ENCODE data around the gene SRRM1.

Gene SRRM1

DNA sequence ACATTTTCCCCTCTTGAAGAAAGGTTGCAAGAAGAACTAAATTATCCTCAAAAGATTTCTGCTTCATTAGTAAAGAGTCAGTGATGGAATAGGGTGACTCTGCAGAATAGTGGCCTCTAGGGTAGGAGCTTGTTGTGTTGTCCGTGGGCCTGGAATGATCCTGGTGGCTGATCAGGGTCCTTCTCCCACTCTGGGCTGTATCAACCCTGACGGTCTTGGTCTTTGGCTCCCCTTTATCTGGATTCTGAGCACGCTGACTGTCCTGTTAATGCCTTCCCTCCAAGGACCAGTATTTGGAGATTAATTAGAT is 36.9 kb upstream of the SRRM1 start:
- DNase-seq (ENCODE audit: insufficient read length, low spot score) (no peak), FAIRE-seq (no peak)
- TF ChIP-seq CTCF (IDR thresholded peaks at IDR 0.05; ENCODE audit: insufficient read depth, missing control alignments) = no peak

DNA sequence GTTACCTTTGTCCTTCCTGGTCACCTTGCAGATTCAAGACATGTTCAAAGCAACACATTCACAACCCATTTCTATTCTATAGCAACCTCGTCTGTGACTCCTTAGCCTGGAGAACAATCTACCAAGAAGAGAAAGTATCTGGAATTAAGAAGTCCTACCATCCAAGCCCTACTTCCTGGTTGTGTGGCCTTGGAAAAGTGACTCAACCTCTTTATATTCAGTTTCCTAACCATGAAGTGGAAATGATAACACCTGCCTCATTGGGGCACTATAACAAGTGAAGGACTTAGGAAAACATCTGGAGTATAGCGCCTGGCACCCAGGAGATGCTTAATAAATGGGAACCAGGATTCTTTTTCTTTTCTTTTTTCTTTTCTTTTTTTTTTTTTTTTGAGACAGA is 36.5 kb upstream of the SRRM1 start:
- DNase-seq (ENCODE audit: insufficient read length, low spot score) = no peak
- TF ChIP-seq CTCF (IDR thresholded peaks at IDR 0.05; ENCODE audit: insufficient read depth, missing control alignments) = no peak
- FAIRE-seq = no peak

GRCh38 chr1:24609949-24610517 is 33.1 kb upstream of the SRRM1 start:
- DNase-seq (ENCODE audit: insufficient read length, low spot score) = no peak
- no peak for TF ChIP-seq CTCF (IDR thresholded peaks at IDR 0.05; ENCODE audit: insufficient read depth, missing control alignments)

DNA sequence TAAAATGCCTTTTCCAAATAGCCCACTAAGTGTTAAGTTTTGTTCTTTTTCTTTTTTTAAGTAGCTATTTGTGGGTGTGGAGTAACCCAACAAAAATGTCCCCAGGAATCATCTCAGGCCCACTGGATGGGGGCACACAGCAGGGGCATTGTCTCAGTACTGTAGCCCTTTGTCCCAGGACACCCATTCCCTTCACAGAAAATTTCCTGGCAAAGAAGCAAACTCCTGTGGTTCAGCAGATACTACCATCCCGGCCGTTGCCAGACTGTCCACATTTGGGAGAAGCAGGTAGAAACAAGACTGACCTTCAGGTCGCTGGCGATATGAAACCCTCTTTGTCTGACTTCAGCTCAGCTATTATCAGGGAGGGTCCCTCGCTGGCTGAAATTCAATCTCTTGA is 23.7 kb upstream of the SRRM1 start:
- FAIRE-seq = no peak

More at GRCh38 chr1:24609949-24610517, 33.1 kb upstream of the SRRM1 start:
- FAIRE-seq = no peak

GRCh38 chr1:24620678-24621077 is 22.4 kb upstream of the SRRM1 start:
- FAIRE-seq (no peak), DNase-seq (ENCODE audit: insufficient read length, low spot score) (no peak)
- TF ChIP-seq CTCF (IDR thresholded peaks at IDR 0.05; ENCODE audit: insufficient read depth, missing control alignments) = no peak

More for the DNA sequence above, 23.7 kb upstream of the SRRM1 start:
- no peak for TF ChIP-seq CTCF (IDR thresholded peaks at IDR 0.05; ENCODE audit: insufficient read depth, missing control alignments)
- no peak for DNase-seq (ENCODE audit: insufficient read length, low spot score)

DNA sequence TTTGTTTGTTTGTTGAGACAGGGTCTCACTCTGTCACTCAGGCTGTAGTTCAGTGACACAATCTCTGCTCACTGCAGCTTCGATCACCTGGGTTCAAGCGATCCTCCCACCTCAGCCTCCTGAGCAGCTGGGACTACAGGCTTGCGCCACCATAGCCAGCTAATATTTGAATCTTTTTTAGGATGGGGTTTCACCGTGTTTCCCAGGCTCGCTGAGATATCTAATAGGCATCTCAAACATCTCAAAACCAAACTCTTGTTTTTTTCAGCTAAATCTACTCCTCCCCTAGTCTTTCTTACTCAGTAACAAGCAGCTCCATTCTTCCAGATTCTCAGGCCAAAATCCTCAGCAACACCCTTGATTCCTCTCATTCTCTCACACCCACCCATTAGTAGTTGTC is 22.0 kb upstream of the SRRM1 start:
- no peak for DNase-seq (ENCODE audit: insufficient read length, low spot score)
- FAIRE-seq = no peak
- TF ChIP-seq CTCF (IDR thresholded peaks at IDR 0.05; ENCODE audit: insufficient read depth, missing control alignments) = no peak

DNA sequence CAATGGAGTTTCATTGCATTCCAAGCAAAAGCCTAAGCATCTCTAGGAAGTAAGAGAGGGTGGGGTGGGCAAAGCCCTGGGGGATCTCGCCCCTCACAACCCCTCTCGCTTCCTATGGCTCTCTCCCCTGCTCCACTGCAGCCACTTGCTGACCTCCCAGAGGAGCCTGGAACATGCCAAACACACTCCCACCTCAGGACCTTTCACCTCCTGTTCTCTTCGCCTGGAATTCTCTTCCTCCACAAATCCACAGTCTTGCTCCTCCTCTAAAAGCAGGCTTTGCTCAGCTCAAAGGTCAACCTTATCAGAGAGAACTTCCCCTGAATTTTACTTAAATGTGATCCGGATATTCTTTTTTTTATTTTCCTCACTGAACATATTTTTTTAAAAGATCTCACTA is 20.9 kb upstream of the SRRM1 start:
- FAIRE-seq = no peak
- no peak for DNase-seq (ENCODE audit: insufficient read length, low spot score)
- TF ChIP-seq CTCF (IDR thresholded peaks at IDR 0.05; ENCODE audit: insufficient read depth, missing control alignments) = no peak

Measured in D721Med (cell line).